ENCODE results near the gene GPR137B.

DNA sequence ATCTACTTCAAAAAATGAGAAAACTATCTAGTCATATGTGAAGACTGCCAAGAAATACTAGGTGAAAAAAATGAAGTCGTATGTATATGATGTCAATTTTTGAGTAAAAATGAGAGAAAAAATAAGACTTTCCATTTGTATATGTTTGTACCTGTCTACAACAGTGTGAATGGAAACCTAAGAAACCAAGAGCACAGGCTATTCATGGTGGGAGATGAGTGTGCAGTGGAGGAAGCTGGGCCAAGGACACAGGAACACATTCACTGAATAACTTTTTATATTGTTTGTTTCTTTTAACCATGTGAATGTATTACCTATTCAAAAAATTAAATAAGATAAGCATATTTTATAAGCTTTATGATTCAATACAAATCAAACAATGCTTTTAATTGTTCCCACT lies 72.4 kb downstream of the GPR137B start:
- TF ChIP-seq SUZ12 (IDR thresholded peaks at IDR 0.05; ENCODE audit: extremely low read depth, insufficient read depth, insufficient read length) (no peak), YY1 (IDR thresholded peaks at IDR 0.05; ENCODE audit: insufficient read depth, insufficient read length) (no peak)
